DOHH2 (cell line): ENCODE data around the gene F10.
"Not testable (repeated sequence)": the region's sequence is repeated elsewhere in the genome, so short reads cannot be mapped to it uniquely, and the experiment has no call there.

Experiments
- H3F3A ChIP-seq: fragments of 200-600 bp; sonication (generic), shearing (Covaris generic); 2 replicates; pipeline ENCODE4 v1.6.0; 2016; ENCODE audit warnings: antibody characterized with exemption, mild to moderate bottlenecking; ENCODE audit not compliant: control insufficient read depth, insufficient read depth
- H3K27ac ChIP-seq: fragments of 200-600 bp; sonication (generic); 2 replicates; pipeline ENCODE4 v1.5.1; 2014; ENCODE audit warnings: low read depth, mild to moderate bottlenecking, low read length, moderate library complexity
- H3K27me3 ChIP-seq: fragments of 200-600 bp; sonication (generic); 2 replicates; pipeline ENCODE4 v1.6.1; 2014; ENCODE audit warnings: mild to moderate bottlenecking, low read length, mixed read lengths; ENCODE audit not compliant: control insufficient read depth
- H3K36me3 ChIP-seq: fragments of 200-600 bp; sonication (generic); 2 replicates; pipeline ENCODE4 v1.6.1; 2014; ENCODE audit warnings: mild to moderate bottlenecking, low read length, moderate library complexity, mixed read lengths; ENCODE audit not compliant: control insufficient read depth
- H3K4me1 ChIP-seq: fragments of 200-600 bp; sonication (generic); 2 replicates; pipeline ENCODE4 v1.6.1; 2014; ENCODE audit warnings: mild to moderate bottlenecking, low read length, mixed read lengths; ENCODE audit not compliant: control insufficient read depth
- H3K4me2 ChIP-seq: fragments of 200-600 bp; sonication (generic); 2 replicates; pipeline ENCODE4 v1.6.0; 2014; ENCODE audit warnings: mild to moderate bottlenecking, low read length, moderate library complexity
- H3K4me3 ChIP-seq: fragments of 200-600 bp; sonication (generic); 2 replicates; pipeline ENCODE4 v1.5.1; 2014; ENCODE audit warnings: mild to moderate bottlenecking, low read length, mixed read lengths
- H3K79me2 ChIP-seq: fragments of 200-600 bp; sonication (generic); 2 replicates; pipeline ENCODE4 v1.6.1; 2014; ENCODE audit warnings: mild to moderate bottlenecking, low read length, mixed read lengths; ENCODE audit not compliant: control insufficient read depth
- H3K9me2 ChIP-seq: fragments of 200-600 bp; sonication (generic); replicated peaks from 2 replicates; pipeline ENCODE4 v1.6.1; 2014; ENCODE audit warnings: mild to moderate bottlenecking, low read length, mixed read lengths; ENCODE audit not compliant: control insufficient read depth
- H3K9me3 ChIP-seq: fragments of 200-600 bp; sonication (generic); 2 replicates; pipeline ENCODE4 v1.6.1; 2014; ENCODE audit warnings: antibody characterized with exemption, low read length, mixed read lengths; ENCODE audit not compliant: control insufficient read depth, insufficient read depth
- H4K20me1 ChIP-seq: fragments of 200-600 bp; sonication (generic); 2 replicates; pipeline ENCODE4 v1.6.0; 2014; ENCODE audit warnings: low read depth, mild to moderate bottlenecking, antibody characterized with exemption, low read length, moderate library complexity; ENCODE audit not compliant: control insufficient read depth, insufficient read depth
- CTCF ChIP-seq: fragments of 200-600 bp; sonication (generic); IDR thresholded peaks from one replicate; pipeline ENCODE4 v1.5.1; 2014; ENCODE audit warnings: antibody characterized with exemption, mild to moderate bottlenecking, low read depth, low read length; ENCODE audit not compliant: poor library complexity, severe bottlenecking
- EZH2phosphoT487 ChIP-seq: fragments of 200-600 bp; sonication (generic); IDR thresholded peaks from 2 replicates; pipeline ENCODE4 v1.6.1; 2017; ENCODE audit warnings: borderline replicate concordance, mild to moderate bottlenecking, antibody characterized with exemption, low read length, moderate library complexity, mixed read lengths

The F10 gene

GRCh38 chr13:113159701-113160100 is 37.1 kb downstream of the F10 start:
- Histone ChIP-seq H3F3A (peaks cover 11% of the 10 kb centered on the region), H3K27ac (no peak overlapping the region), H3K4me3 (no peak overlapping the region), H3K9me3 (peaks cover 7% of the 10 kb centered on the region; the same call in 1 of the 2 replicates), H3K79me2 (no peaks in the 10 kb centered on the region), H3K9me2 (no peaks in the 10 kb centered on the region), H3K4me1 (peaks cover 35% of the 10 kb centered on the region), H3K27me3 (no peaks in the 10 kb centered on the region), H4K20me1 (no peaks in the 10 kb centered on the region), H3K36me3 (no peaks in the 10 kb centered on the region), H3K4me2 (no peak overlapping the region)
- TF ChIP-seq EZH2phosphoT487, result no peak
- no peak for TF ChIP-seq CTCF

DNA sequence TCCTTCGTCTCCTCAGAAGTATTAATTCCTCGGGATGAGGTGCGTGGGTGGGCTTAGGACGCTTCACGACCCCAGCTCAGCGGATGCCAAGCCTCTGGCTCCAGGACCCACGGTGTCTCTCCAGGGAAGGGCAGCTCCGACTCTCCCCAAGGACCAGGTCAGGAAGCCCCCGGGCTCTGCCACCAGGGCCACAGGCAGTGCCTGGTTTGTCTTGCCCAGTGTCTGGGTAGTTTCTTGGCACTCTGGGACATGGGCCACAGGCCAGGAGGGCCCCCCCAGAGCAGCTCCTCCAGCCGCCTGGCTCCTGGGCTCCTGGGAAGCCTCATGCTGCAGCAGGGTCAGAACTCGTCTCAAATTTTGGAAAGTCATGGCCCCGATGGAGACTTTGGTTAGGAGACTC is 38.4 kb downstream of the F10 start:
- Histone ChIP-seq H3K27ac (peak overlapping the region; percentile 42), H3K36me3 (no peaks in the 10 kb centered on the region), H3K9me2 (no peaks in the 10 kb centered on the region), H4K20me1 (no peaks in the 10 kb centered on the region), H3K4me2 (peak overlapping the region; percentile 49), H3K4me1 (peaks cover 28% of the 10 kb centered on the region), H3K27me3 (no peaks in the 10 kb centered on the region), H3K79me2 (no peaks in the 10 kb centered on the region), H3F3A (peaks cover 16% of the 10 kb centered on the region), H3K4me3 (peak overlapping the region; percentile 36), H3K9me3 (peaks cover under 1% of the 10 kb centered on the region; the same call in 1 of the 2 replicates)
- no peak for TF ChIP-seq EZH2phosphoT487
- no peak for TF ChIP-seq CTCF

DNA sequence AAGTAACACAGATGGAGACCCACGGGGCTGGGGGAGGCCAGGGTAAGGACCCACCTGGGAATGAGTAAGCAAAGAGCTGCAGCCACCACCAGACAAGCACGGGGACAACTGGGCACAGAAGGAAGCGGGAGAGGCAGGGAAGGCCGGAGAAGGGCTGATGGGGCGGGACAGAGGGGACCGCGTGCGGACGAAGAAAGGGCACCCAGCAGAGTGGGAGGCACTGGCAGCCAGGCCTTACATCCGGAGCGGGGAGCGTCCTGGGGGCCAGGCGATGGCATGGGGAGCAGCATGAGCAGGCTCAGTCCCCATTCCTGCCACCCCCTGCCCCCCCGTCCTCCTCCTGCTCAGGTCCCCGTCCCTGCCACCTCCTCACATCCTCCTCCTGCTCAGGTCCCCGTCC is 38.8 kb downstream of the F10 start:
- Histone ChIP-seq H3F3A (peaks cover 20% of the 10 kb centered on the region), H3K9me2 (no peaks in the 10 kb centered on the region), H3K4me2 (peak overlapping the region; percentile 49), H3K27ac (peak overlapping the region; percentile 42), H3K4me3 (peak overlapping the region; percentile 36), H3K9me3 (no peaks in the 10 kb centered on the region), H3K36me3 (no peaks in the 10 kb centered on the region), H3K27me3 (no peaks in the 10 kb centered on the region), H3K79me2 (no peaks in the 10 kb centered on the region), H4K20me1 (no peaks in the 10 kb centered on the region), H3K4me1 (peaks cover 28% of the 10 kb centered on the region)
- no peak for TF ChIP-seq CTCF
- TF ChIP-seq EZH2phosphoT487, result no peak

GRCh38 chr13:113161975-113162374 is 39.4 kb downstream of the F10 start:
- peaks cover 28% of the 10 kb centered on the region for H3K4me1 ChIP-seq
- H3K9me2 ChIP-seq, result not testable (repeated sequence)

More at GRCh38 chr13:113161975-113162374, 39.4 kb downstream of the F10 start:
- H3K27ac ChIP-seq, H3K79me2 ChIP-seq, H3K4me2 ChIP-seq, H3K4me3 ChIP-seq, H3K9me3 ChIP-seq, H4K20me1 ChIP-seq, H3K36me3 ChIP-seq, H3K27me3 ChIP-seq: not testable (repeated sequence)
- H3F3A ChIP-seq, result peaks cover 20% of the 10 kb centered on the region
